ENCODE results near the gene CENPH. TPM values are rescaled to one million over a fixed set of nuclear protein-coding genes. Genes with fewer than 3 reads are reported as not detected.

Gene CENPH
- total RNA-seq, 1 donor from 2014 or later, result 13.0 TPM

DNA sequence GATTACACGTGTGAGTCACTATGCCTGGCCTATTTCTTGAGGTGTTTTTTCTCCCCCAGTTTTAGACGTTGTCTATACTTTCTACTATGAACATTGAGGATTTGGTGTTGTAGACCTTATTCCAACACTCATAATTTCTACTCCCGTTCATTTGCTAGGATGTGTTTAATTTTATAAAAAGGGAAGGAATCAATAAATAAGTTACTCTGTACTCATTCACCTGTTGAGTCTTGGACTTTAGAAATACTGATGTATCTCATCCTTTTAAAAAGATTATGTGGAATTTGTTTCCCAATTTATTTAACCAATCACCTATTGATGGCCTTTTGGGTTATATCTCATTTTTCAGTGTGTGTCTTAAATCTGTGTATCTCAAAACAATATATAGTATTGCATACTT is 48.5 kb downstream of the CENPH start:
- intact Hi-C loops (cut with micrococcal nuclease), result no loop called here
- Mint-ChIP-seq H3K27me3 (no peaks in the 10 kb centered on the region), H3K36me3 (ENCODE audit: low read depth) (peaks cover 48% of the 10 kb centered on the region), H3K27ac (no peak overlapping the region), H3K4me3 (no peak overlapping the region), H3K4me1 (peaks cover 46% of the 10 kb centered on the region), H3K9me3 (no peaks in the 10 kb centered on the region)
- CTCF ChIA-PET, result no interaction called here
- POLR2A ChIA-PET, result no interaction called here
- DNase-seq (no peak), ATAC-seq (ENCODE audit: low read depth) (no peak)
- TF ChIP-seq, protein P1, sequence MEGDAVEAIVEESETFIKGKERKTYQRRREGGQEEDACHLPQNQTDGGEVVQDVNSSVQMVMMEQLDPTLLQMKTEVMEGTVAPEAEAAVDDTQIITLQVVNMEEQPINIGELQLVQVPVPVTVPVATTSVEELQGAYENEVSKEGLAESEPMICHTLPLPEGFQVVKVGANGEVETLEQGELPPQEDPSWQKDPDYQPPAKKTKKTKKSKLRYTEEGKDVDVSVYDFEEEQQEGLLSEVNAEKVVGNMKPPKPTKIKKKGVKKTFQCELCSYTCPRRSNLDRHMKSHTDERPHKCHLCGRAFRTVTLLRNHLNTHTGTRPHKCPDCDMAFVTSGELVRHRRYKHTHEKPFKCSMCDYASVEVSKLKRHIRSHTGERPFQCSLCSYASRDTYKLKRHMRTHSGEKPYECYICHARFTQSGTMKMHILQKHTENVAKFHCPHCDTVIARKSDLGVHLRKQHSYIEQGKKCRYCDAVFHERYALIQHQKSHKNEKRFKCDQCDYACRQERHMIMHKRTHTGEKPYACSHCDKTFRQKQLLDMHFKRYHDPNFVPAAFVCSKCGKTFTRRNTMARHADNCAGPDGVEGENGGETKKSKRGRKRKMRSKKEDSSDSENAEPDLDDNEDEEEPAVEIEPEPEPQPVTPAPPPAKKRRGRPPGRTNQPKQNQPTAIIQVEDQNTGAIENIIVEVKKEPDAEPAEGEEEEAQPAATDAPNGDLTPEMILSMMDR (IDR thresholded peaks at IDR 0.05), result no peak

DNA sequence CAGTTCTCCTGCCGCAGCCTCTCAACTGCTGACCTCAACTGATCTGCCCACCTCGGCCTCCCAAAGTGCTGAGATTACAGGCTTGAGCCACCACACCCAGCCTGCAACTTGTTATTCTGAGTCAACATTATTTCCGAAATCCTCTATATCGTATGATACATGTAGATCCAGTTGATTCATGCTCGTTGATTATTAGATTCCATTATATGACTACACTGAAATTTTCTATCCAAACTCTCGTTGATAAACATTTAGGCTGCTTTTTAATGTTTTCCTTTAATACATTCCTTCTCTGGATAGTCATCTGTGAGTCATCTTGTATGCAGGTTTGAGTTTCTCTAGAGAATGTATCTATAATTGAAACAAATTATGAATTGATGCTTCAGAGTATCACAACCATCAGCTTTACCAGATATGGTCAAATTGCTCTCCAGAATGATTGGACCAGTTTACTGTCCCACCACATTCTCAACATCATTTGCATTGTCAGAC is 49.4 kb downstream of the CENPH start:
- Mint-ChIP-seq H3K4me3 (no peak overlapping the region), H3K27ac (peak overlapping the region; percentile 30), H3K9me3 (no peaks in the 10 kb centered on the region), H3K36me3 (ENCODE audit: low read depth) (peaks cover 53% of the 10 kb centered on the region), H3K4me1 (peaks cover 53% of the 10 kb centered on the region), H3K27me3 (no peaks in the 10 kb centered on the region)
- no peak for ATAC-seq (ENCODE audit: low read depth)
- TF ChIP-seq, protein P1 (IDR thresholded peaks at IDR 0.05), result no peak
- ChIA-PET CTCF (no interaction called here), POLR2A (no interaction called here)
- DNase-seq, result no peak
- intact Hi-C loops (cut with micrococcal nuclease), result no loop called here

DNA sequence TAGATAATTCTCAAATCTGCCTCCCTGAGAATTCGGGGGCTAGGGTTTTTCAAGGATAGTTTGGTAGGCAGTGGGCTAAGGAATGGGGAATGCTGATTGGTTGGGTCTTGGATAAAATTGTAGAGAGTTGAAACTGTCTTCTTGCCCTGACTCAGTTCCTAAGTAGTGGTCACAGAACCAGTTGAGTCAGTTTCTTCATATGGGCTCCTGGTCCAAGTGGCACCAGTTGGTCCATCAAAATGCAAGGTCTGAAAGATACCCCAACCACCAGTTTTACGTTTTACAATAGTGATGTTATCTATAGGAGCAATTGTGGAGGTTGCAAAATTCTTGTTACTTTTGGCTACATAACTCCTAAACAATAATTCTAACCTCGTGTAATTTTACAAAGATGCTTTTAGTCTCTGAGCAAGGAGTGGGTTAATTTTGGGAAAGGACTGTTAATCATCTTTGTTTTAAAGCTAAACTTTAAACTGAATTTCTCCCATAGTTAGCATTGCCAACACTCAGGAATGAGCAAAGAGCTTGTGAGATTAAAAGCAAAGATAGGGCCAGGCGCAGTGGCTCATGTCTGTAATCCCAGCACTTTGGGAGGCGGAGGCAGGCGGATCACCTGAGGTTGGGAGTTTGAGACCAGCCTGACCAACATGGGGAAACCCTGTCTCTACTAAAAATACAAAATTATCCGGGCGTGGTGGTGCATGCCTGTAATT is 53.0 kb downstream of the CENPH start:
- H3K9me3 Mint-ChIP-seq, result peaks cover 3% of the 10 kb centered on the region
- CTCF ChIA-PET, result no interaction called here
- peaks cover 41% of the 10 kb centered on the region for H3K4me1 Mint-ChIP-seq
- no peak for ATAC-seq (ENCODE audit: low read depth)
- peaks cover 55% of the 10 kb centered on the region for H3K36me3 Mint-ChIP-seq (ENCODE audit: low read depth)
- intact Hi-C loops (cut with micrococcal nuclease), result no loop called here
- no peak overlapping the region for H3K27ac Mint-ChIP-seq
- no peak overlapping the region for H3K4me3 Mint-ChIP-seq
- POLR2A ChIA-PET, result no interaction called here
- DNase-seq, result no peak
- H3K27me3 Mint-ChIP-seq, result no peaks in the 10 kb centered on the region
- TF ChIP-seq, protein P1 (IDR thresholded peaks at IDR 0.05), result no peak

DNA sequence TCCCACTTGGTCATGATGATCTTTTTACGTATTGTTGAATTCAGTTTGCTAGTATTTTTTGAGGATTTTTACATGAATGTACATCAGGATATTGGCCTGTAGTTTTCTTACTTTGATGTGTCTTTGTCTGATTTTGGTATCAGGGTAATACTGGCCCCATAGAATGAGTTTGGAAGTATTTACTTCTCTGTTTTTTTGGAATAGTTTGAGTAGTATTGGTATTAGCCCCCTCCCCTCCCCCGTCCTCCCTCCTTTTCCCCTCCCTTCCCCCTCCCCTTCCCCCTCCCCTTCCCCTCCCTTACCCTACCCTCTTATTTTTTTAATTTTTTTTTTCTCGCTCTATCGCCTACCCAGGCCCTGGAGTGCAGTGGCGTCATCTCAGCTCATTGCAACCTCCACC is 55.6 kb downstream of the CENPH start:
- H3K36me3 Mint-ChIP-seq (ENCODE audit: low read depth), result peaks cover 44% of the 10 kb centered on the region

DNA sequence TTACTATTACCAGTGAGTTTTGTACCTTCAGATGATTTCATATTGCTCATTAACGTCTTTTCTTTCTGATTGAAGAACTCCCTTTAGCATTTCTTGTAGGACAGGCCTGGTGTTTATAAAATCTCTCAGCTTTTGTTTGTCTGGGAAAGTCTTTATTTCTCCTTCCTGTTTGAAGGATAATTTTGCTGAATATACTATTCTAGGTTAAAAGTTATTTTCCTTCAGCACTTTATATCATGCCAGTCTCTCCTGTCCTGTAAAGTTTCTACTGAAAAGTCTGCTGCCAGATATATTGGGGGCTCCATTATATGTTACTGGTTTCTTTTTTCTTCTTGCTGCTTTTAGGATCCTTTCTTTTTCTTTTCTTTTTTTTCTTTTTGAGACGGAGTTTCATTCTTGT is 58.6 kb downstream of the CENPH start:
- no peak overlapping the region for H3K4me3 Mint-ChIP-seq
- CTCF ChIA-PET, result no interaction called here
- no peaks in the 10 kb centered on the region for H3K27me3 Mint-ChIP-seq

More for the DNA sequence above, 55.6 kb downstream of the CENPH start:
- H3K9me3 Mint-ChIP-seq, result peaks cover 3% of the 10 kb centered on the region
- no peak overlapping the region for H3K4me3 Mint-ChIP-seq
- ChIA-PET POLR2A (no interaction called here), CTCF (no interaction called here)
- intact Hi-C loops (cut with micrococcal nuclease), result no loop called here
- H3K27me3 Mint-ChIP-seq, result no peaks in the 10 kb centered on the region
- DNase-seq, result no peak
- no peak overlapping the region for H3K27ac Mint-ChIP-seq
- H3K4me1 Mint-ChIP-seq, result peaks cover 27% of the 10 kb centered on the region
- no peak for ATAC-seq (ENCODE audit: low read depth)
- TF ChIP-seq, protein P1 (IDR thresholded peaks at IDR 0.05), result no peak

More for the DNA sequence above, 58.6 kb downstream of the CENPH start:
- Mint-ChIP-seq H3K4me1 (peaks cover 17% of the 10 kb centered on the region), H3K36me3 (ENCODE audit: low read depth) (peaks cover 43% of the 10 kb centered on the region), H3K27ac (no peak overlapping the region), H3K9me3 (peaks cover 3% of the 10 kb centered on the region)
- ATAC-seq (ENCODE audit: low read depth) (no peak), DNase-seq (no peak)
- intact Hi-C loops (cut with micrococcal nuclease), result no loop called here
- POLR2A ChIA-PET, result no interaction called here
- TF ChIP-seq, protein P1 (IDR thresholded peaks at IDR 0.05), result no peak
